ENCODE data around the gene DONSON. TPM values are rescaled to one million over a fixed set of nuclear protein-coding genes. Genes with fewer than 3 reads are reported as not detected.

Gene DONSON
- total and polyA plus RNA-seq, 2 of the 13 experiments (the other 11 are each of a cell fraction or from before 2014, with no cell fraction given): 35.4 to 63.6 TPM

- TF ChIP-seq, protein P1, sequence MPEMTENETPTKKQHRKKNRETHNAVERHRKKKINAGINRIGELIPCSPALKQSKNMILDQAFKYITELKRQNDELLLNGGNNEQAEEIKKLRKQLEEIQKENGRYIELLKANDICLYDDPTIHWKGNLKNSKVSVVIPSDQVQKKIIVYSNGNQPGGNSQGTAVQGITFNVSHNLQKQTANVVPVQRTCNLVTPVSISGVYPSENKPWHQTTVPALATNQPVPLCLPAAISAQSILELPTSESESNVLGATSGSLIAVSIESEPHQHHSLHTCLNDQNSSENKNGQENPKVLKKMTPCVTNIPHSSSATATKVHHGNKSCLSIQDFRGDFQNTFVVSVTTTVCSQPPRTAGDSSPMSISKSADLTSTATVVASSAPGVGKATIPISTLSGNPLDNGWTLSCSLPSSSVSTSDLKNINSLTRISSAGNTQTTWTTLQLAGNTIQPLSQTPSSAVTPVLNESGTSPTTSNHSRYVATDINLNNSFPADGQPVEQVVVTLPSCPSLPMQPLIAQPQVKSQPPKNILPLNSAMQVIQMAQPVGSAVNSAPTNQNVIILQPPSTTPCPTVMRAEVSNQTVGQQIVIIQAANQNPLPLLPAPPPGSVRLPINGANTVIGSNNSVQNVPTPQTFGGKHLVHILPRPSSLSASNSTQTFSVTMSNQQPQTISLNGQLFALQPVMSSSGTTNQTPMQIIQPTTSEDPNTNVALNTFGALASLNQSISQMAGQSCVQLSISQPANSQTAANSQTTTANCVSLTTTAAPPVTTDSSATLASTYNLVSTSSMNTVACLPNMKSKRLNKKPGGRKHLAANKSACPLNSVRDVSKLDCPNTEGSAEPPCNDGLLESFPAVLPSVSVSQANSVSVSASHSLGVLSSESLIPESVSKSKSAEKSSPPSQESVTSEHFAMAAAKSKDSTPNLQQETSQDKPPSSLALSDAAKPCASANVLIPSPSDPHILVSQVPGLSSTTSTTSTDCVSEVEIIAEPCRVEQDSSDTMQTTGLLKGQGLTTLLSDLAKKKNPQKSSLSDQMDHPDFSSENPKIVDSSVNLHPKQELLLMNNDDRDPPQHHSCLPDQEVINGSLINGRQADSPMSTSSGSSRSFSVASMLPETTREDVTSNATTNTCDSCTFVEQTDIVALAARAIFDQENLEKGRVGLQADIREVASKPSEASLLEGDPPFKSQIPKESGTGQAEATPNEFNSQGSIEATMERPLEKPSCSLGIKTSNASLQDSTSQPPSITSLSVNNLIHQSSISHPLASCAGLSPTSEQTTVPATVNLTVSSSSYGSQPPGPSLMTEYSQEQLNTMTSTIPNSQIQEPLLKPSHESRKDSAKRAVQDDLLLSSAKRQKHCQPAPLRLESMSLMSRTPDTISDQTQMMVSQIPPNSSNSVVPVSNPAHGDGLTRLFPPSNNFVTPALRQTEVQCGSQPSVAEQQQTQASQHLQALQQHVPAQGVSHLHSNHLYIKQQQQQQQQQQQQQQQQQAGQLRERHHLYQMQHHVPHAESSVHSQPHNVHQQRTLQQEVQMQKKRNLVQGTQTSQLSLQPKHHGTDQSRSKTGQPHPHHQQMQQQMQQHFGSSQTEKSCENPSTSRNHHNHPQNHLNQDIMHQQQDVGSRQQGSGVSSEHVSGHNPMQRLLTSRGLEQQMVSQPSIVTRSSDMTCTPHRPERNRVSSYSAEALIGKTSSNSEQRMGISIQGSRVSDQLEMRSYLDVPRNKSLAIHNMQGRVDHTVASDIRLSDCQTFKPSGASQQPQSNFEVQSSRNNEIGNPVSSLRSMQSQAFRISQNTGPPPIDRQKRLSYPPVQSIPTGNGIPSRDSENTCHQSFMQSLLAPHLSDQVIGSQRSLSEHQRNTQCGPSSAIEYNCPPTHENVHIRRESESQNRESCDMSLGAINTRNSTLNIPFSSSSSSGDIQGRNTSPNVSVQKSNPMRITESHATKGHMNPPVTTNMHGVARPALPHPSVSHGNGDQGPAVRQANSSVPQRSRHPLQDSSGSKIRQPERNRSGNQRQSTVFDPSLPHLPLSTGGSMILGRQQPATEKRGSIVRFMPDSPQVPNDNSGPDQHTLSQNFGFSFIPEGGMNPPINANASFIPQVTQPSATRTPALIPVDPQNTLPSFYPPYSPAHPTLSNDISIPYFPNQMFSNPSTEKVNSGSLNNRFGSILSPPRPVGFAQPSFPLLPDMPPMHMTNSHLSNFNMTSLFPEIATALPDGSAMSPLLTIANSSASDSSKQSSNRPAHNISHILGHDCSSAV (CRISPR knock-in tag; IDR thresholded peaks at IDR 0.05; ENCODE audit: borderline replicate concordance): no peak
- TF ChIP-seq JARID2 (CRISPR knock-in tag; IDR thresholded peaks at IDR 0.05; ENCODE audit: insufficient replicate concordance): no peak
- 0 out of 2 replicates have a peak, but pooled peaks have one; percentile 54 for TF ChIP-seq XBP1 (CRISPR knock-in tag; IDR thresholded peaks at IDR 0.05)
- TF ChIP-seq ZNF616 (CRISPR knock-in tag; IDR thresholded peaks at IDR 0.05; ENCODE audit: low read depth): no peak
- no peak for TF ChIP-seq NFE2L2 (IDR thresholded peaks at IDR 0.05; ENCODE audit: low read length)
- peak; percentile 77 for TF ChIP-seq POLR2AphosphoS5 (IDR thresholded peaks at IDR 0.05; ENCODE audit: low read depth, low read length)
- TF ChIP-seq ZNF737 (CRISPR knock-in tag; IDR thresholded peaks at IDR 0.05; ENCODE audit: borderline replicate concordance): peak; percentile 77; the same call in 1 of the 2 replicates
- TF ChIP-seq ZNF468 (CRISPR knock-in tag; IDR thresholded peaks at IDR 0.05): no peak
- TF ChIP-seq EZH2 (conservative IDR thresholded peaks at IDR 0.05; ENCODE audit: low read depth, low read length): no peak
- TF ChIP-seq MED13 (CRISPR knock-in tag; IDR thresholded peaks at IDR 0.05): peak; percentile 67; the same call in 1 of the 2 replicates
- no peak; the same call in 1 of the 2 replicates for TF ChIP-seq ZNF253 (CRISPR knock-in tag; IDR thresholded peaks at IDR 0.05; ENCODE audit: borderline replicate concordance)
- 0 out of 2 replicates have a peak, but pooled peaks have one; percentile 66 for TF ChIP-seq SKIL (CRISPR knock-in tag; IDR thresholded peaks at IDR 0.05; ENCODE audit: borderline replicate concordance)
- TF ChIP-seq LCORL (IDR thresholded peaks at IDR 0.05): no peak
- TF ChIP-seq LCORL (CRISPR knock-in tag; IDR thresholded peaks at IDR 0.05): no peak; the same call in 1 of the 2 replicates
- no peak for TF ChIP-seq ZC3H4 (CRISPR knock-in tag; IDR thresholded peaks at IDR 0.05; ENCODE audit: borderline replicate concordance)
Observed at GRCh38 chr21:33588485-33589335, at the start of gene DONSON (continued).
